ENCODE results near the gene KRT17.
"Not testable (repeated sequence)": the region's sequence is repeated elsewhere in the genome, so short reads cannot be mapped to it uniquely, and the experiment has no call there.

DNA sequence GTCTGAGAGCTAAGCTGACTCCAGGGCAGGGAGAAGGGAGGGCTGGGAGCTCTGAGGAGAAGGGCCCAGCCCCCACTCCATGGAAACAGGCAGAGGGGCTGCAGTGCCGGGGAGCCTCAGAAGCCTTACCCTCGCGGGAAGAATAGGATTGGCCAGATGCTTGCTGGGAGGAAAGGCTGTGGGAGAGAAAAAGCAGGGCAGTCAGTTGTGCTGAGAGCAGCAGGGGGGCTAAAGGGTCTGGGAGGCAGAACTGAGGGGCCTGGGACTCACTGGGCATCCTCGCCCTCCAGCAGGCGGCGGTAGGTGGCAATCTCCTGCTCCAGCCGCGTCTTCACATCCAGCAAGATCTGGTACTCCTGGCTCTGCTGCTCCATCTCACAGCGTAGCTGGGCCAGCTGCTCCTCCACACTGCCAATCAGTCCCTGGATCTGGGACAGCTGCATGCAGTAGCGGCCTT, 14.3 kb downstream of the KRT17 start:
- TF ChIP-seq POLR2A (IDR thresholded peaks at IDR 0.05) = not testable (repeated sequence)
- TF ChIP-seq, protein P1, sequence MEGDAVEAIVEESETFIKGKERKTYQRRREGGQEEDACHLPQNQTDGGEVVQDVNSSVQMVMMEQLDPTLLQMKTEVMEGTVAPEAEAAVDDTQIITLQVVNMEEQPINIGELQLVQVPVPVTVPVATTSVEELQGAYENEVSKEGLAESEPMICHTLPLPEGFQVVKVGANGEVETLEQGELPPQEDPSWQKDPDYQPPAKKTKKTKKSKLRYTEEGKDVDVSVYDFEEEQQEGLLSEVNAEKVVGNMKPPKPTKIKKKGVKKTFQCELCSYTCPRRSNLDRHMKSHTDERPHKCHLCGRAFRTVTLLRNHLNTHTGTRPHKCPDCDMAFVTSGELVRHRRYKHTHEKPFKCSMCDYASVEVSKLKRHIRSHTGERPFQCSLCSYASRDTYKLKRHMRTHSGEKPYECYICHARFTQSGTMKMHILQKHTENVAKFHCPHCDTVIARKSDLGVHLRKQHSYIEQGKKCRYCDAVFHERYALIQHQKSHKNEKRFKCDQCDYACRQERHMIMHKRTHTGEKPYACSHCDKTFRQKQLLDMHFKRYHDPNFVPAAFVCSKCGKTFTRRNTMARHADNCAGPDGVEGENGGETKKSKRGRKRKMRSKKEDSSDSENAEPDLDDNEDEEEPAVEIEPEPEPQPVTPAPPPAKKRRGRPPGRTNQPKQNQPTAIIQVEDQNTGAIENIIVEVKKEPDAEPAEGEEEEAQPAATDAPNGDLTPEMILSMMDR (IDR thresholded peaks at IDR 0.05) = not testable (repeated sequence)
